ENCODE results near the gene SLC12A2. TPM values are rescaled to one million over a fixed set of nuclear protein-coding genes. Genes with fewer than 3 reads are reported as not detected.

The SLC12A2 gene
- total RNA-seq, 1 experiment from 2014 or later, result 576 TPM

GRCh38 chr5:128234928-128235641 lies 151.5 kb downstream of the SLC12A2 start:
- H3K36me3 Mint-ChIP-seq (ENCODE audit: insufficient read depth, unreplicated experiment), result no peaks in the 10 kb centered on the region
- BruUV-seq (replicated peaks), result no TSS peak
- CTCF ChIA-PET, result no interaction called here

GRCh38 chr5:128236334-128236733 lies 152.8 kb downstream of the SLC12A2 start:
- Mint-ChIP-seq H3K27ac (ENCODE audit: unreplicated experiment) (no peak overlapping the region), H3K27me3 (ENCODE audit: unreplicated experiment) (no peaks in the 10 kb centered on the region), H3K36me3 (ENCODE audit: insufficient read depth, unreplicated experiment) (no peaks in the 10 kb centered on the region), H3K4me3 (ENCODE audit: low read depth, unreplicated experiment) (no peak overlapping the region), H3K9me3 (ENCODE audit: low read depth, unreplicated experiment) (no peaks in the 10 kb centered on the region), H3K4me1 (ENCODE audit: low read depth, unreplicated experiment) (no peaks in the 10 kb centered on the region)
- CTCF ChIA-PET, result no interaction called here
- BruUV-seq (replicated peaks), result no TSS peak
- no peak for DNase-seq
- TF ChIP-seq CTCF (IDR thresholded peaks at IDR 0.05; ENCODE audit: unreplicated experiment), result no peak
- intact Hi-C loops (cut with micrococcal nuclease; ENCODE audit: unreplicated experiment), result no loop called here

More at GRCh38 chr5:128234928-128235641, 151.5 kb downstream of the SLC12A2 start:
- intact Hi-C loops (cut with micrococcal nuclease; ENCODE audit: unreplicated experiment), result no loop called here
- H3K9me3 Mint-ChIP-seq (ENCODE audit: low read depth, unreplicated experiment), result no peaks in the 10 kb centered on the region
- H3K27ac Mint-ChIP-seq (ENCODE audit: unreplicated experiment), result no peak overlapping the region
- H3K4me1 Mint-ChIP-seq (ENCODE audit: low read depth, unreplicated experiment), result no peaks in the 10 kb centered on the region
- no peak for DNase-seq
- no peak for TF ChIP-seq CTCF (IDR thresholded peaks at IDR 0.05; ENCODE audit: unreplicated experiment)
- H3K27me3 Mint-ChIP-seq (ENCODE audit: unreplicated experiment), result no peaks in the 10 kb centered on the region
- no peak overlapping the region for H3K4me3 Mint-ChIP-seq (ENCODE audit: low read depth, unreplicated experiment)

- CTCF ChIA-PET, result no interaction called here
Observed at GRCh38 chr5:128237000-128237399, 153.4 kb downstream of the SLC12A2 start.

GRCh38 chr5:128237546-128237945 lies 154.0 kb downstream of the SLC12A2 start:
- no peak overlapping the region for H3K27ac Mint-ChIP-seq (ENCODE audit: unreplicated experiment)
- CTCF ChIA-PET, result no interaction called here

More at GRCh38 chr5:128237000-128237399, 153.4 kb downstream of the SLC12A2 start:
- no peaks in the 10 kb centered on the region for H3K36me3 Mint-ChIP-seq (ENCODE audit: insufficient read depth, unreplicated experiment)
- H3K27me3 Mint-ChIP-seq (ENCODE audit: unreplicated experiment), result no peaks in the 10 kb centered on the region
- no peaks in the 10 kb centered on the region for H3K4me1 Mint-ChIP-seq (ENCODE audit: low read depth, unreplicated experiment)
- no TSS peak for BruUV-seq (replicated peaks)
- no peak overlapping the region for H3K4me3 Mint-ChIP-seq (ENCODE audit: low read depth, unreplicated experiment)
- no peak overlapping the region for H3K27ac Mint-ChIP-seq (ENCODE audit: unreplicated experiment)
- intact Hi-C loops (cut with micrococcal nuclease; ENCODE audit: unreplicated experiment), result no loop called here
- H3K9me3 Mint-ChIP-seq (ENCODE audit: low read depth, unreplicated experiment), result no peaks in the 10 kb centered on the region
- no peak for TF ChIP-seq CTCF (IDR thresholded peaks at IDR 0.05; ENCODE audit: unreplicated experiment)
- DNase-seq, result no peak

More at GRCh38 chr5:128237546-128237945, 154.0 kb downstream of the SLC12A2 start:
- TF ChIP-seq CTCF (IDR thresholded peaks at IDR 0.05; ENCODE audit: unreplicated experiment), result no peak
- DNase-seq, result no peak
- intact Hi-C loops (cut with micrococcal nuclease; ENCODE audit: unreplicated experiment), result no loop called here
- no peaks in the 10 kb centered on the region for H3K36me3 Mint-ChIP-seq (ENCODE audit: insufficient read depth, unreplicated experiment)
- no peak overlapping the region for H3K4me3 Mint-ChIP-seq (ENCODE audit: low read depth, unreplicated experiment)
- no peaks in the 10 kb centered on the region for H3K27me3 Mint-ChIP-seq (ENCODE audit: unreplicated experiment)
- no peaks in the 10 kb centered on the region for H3K4me1 Mint-ChIP-seq (ENCODE audit: low read depth, unreplicated experiment)
- BruUV-seq (replicated peaks), result no TSS peak
- no peaks in the 10 kb centered on the region for H3K9me3 Mint-ChIP-seq (ENCODE audit: low read depth, unreplicated experiment)
